HL-60 (cell line): Measurements from ENCODE around the gene TUBB4B.

Source experiments
- DNase-seq, 2 experiments: peaks; one replicate each; pipeline ENCODE4 v3.0.0-alpha.2; 2010 to 2020; ENCODE audit warnings: low read depth in 1 of 2, low spot score in 1 of 2
- H3K27ac ChIP-seq: fragments of 250-450 bp; sonication (Bioruptor Pico); replicated peaks from 2 replicates; pipeline ENCODE4 v1.5.1; 2020; ENCODE audit warnings: mild to moderate bottlenecking, moderate library complexity
- H3K27me3 ChIP-seq: fragments of 250-450 bp; sonication (Bioruptor Pico); 2 replicates; pipeline ENCODE4 v1.5.1; 2021; ENCODE audit warnings: mild to moderate bottlenecking, moderate library complexity; ENCODE audit not compliant: insufficient read depth, poor library complexity, severe bottlenecking
- H3K4me3 ChIP-seq: replicated peaks from 2 replicates; pipeline ENCODE4 v1.5.1; 2011; ENCODE audit warnings: mild to moderate bottlenecking, control low read depth, low read length; ENCODE audit not compliant: insufficient read depth
- CTCF ChIP-seq: IDR thresholded peaks from one replicate; pipeline ENCODE4 v1.5.1; 2011; ENCODE audit warnings: low read length, control low read depth, inconsistent platforms; ENCODE audit not compliant: insufficient read depth
- GABPA ChIP-seq: IDR thresholded peaks from 2 replicates; pipeline ENCODE4 v1.6.1; 2012; ENCODE audit warnings: low read depth
- POLR2AphosphoS5 ChIP-seq: IDR thresholded peaks from 2 replicates; pipeline ENCODE4 v1.6.1; 2012; ENCODE audit warnings: low read depth
- SPI1 ChIP-seq: IDR thresholded peaks from 2 replicates; pipeline ENCODE4 v1.6.1; 2012; ENCODE audit warnings: low read depth, mild to moderate bottlenecking, borderline replicate concordance
- TF ChIP-seq, protein P1 (sequence below): IDR thresholded peaks from 2 replicates; pipeline ENCODE4 v1.6.1; 2012; ENCODE audit warnings: low read depth; ENCODE audit not compliant: insufficient replicate concordance

The TUBB4B gene

GRCh38 chr9:137253717-137254623, 12.9 kb downstream of the TUBB4B start:
- TF ChIP-seq GABPA (no peak), SPI1 (no peak), POLR2AphosphoS5 (no peak), CTCF (no peak)
- TF ChIP-seq, protein P1, sequence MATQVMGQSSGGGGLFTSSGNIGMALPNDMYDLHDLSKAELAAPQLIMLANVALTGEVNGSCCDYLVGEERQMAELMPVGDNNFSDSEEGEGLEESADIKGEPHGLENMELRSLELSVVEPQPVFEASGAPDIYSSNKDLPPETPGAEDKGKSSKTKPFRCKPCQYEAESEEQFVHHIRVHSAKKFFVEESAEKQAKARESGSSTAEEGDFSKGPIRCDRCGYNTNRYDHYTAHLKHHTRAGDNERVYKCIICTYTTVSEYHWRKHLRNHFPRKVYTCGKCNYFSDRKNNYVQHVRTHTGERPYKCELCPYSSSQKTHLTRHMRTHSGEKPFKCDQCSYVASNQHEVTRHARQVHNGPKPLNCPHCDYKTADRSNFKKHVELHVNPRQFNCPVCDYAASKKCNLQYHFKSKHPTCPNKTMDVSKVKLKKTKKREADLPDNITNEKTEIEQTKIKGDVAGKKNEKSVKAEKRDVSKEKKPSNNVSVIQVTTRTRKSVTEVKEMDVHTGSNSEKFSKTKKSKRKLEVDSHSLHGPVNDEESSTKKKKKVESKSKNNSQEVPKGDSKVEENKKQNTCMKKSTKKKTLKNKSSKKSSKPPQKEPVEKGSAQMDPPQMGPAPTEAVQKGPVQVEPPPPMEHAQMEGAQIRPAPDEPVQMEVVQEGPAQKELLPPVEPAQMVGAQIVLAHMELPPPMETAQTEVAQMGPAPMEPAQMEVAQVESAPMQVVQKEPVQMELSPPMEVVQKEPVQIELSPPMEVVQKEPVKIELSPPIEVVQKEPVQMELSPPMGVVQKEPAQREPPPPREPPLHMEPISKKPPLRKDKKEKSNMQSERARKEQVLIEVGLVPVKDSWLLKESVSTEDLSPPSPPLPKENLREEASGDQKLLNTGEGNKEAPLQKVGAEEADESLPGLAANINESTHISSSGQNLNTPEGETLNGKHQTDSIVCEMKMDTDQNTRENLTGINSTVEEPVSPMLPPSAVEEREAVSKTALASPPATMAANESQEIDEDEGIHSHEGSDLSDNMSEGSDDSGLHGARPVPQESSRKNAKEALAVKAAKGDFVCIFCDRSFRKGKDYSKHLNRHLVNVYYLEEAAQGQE = no peak
- peak overlapping the region; percentile 96 for H3K4me3 ChIP-seq
- no peaks in the 10 kb centered on the region for H3K27me3 ChIP-seq
- no peak overlapping the region for H3K27ac ChIP-seq
- no peak for DNase-seq

DNA sequence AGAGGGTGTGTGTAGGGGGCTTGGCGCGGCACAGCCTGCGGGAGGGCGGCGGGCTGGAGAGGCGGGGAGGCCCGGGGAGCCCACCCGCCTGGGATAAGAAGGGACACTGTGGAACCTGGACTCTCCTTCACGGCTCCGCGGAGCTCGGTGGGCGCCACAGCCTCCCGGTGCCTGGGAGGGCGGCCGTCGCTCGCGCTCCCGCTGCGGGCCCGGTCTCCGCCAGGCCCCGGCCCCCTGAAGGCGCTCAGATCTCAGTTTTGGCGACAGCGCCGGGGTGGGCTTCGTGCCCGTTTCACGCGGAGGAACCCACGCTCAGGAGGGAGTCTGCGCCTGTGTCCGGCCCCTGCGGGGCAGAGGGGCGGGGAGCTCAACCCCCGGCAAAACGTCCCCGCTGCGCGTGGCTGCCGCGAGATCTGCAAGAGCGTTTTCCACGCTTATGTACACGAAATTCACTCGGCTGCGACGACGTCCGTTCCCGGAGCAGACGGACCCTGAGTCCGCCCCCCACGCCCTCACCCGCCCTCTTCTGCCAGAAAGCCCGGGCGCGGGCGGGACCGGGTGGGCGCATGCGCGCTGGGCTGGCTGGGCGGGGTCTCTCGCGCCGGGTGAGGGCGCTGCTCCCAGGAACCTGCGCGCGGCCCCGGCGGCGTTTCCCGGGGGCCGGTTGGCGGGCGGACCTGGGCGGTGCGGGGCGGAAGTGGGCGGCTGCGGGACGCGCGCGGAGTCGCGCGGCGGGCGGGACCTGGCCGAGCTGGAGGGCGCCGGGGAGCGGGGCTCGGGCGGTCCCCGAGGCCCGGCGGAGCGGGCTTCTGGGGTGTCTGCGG, 13.7 kb downstream of the TUBB4B start, which contains the start of gene NELFB:
Gene NELFB (plus strand): TSS at position 704 of the 824 bp plus-strand sequence.
- TF ChIP-seq GABPA (peak; percentile 88), SPI1 (no peak; the same call in 1 of the 2 replicates), CTCF (no peak)
- H3K27me3 ChIP-seq = no peaks in the 10 kb centered on the region
- H3K27ac ChIP-seq = peak within 1 kb of the TSS; percentile 61
- DNase-seq = peak; percentile 82 to 90
- H3K4me3 ChIP-seq = peak within 1 kb of the TSS; percentile 96

DNA sequence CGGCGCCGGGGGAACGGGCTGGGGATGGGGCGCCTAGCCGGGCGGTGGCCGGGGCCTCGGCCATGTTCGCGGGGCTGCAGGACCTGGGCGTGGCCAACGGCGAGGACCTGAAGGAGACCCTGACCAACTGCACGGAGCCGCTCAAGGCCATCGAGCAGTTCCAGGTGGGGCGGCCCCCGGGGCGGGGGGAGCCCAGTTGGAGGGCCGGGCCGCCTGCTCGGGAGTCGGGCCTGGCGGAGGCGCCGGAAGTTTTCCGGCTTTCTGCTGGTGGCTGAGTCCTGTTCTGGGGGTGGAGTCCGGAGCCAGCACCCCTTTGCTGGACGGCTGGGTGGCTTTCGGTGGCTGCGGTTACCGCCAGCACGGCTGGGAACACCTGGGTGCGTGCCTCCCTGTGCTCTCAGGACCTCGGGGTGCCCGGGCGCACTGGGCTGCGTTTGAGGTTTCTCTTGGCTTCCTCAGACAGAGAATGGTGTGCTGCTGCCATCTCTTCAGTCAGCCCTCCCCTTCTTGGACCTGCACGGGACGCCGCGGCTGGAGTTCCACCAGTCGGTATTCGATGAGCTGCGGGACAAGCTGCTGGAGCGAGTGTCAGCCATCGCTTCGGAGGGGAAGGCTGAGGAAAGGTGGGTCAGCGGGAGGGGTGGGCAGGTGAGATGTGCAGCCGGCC, 14.5 kb downstream of the TUBB4B start:
- H3K27me3 ChIP-seq = no peaks in the 10 kb centered on the region
- DNase-seq = peak in 1 of 2 experiments; percentile 45
- peak overlapping the region; percentile 96 for H3K4me3 ChIP-seq
- H3K27ac ChIP-seq = peak overlapping the region; percentile 61
- TF ChIP-seq POLR2AphosphoS5 = no peak
- TF ChIP-seq GABPA = no peak
- TF ChIP-seq CTCF = no peak
- TF ChIP-seq, protein P1 = no peak
- no peak for TF ChIP-seq SPI1
